OCI-LY3 (cell line): ENCODE results near the gene CAMKK1.

Experiments used
- H2AFZ ChIP-seq: fragments of 200-600, 300-600 bp; shearing (Covaris generic); 2 replicates; pipeline ENCODE4 v1.6.0; 2014; ENCODE audit warnings: antibody characterized with exemption, low read depth, low read length
- H3K27ac ChIP-seq: fragments of 200-600, 300-600 bp; sonication (generic); 2 replicates; pipeline ENCODE4 v1.5.1; 2014; ENCODE audit warnings: mild to moderate bottlenecking, low read length, moderate library complexity, mixed read lengths
- H3K27me3 ChIP-seq: fragments of 200-600, 300-600 bp; sonication (generic); 2 replicates; pipeline ENCODE4 v1.6.1; 2014; ENCODE audit warnings: low read depth, low read length, mixed read lengths
- H3K36me3 ChIP-seq: fragments of 200-600, 300-600 bp; sonication (generic); replicated peaks from 2 replicates; pipeline ENCODE3; 2014; ENCODE audit warnings: low read depth, low read length, mixed read lengths
- H3K4me1 ChIP-seq: fragments of 300-600, 200-600 bp; sonication (generic); 2 replicates; pipeline ENCODE4 v1.6.1; 2014; ENCODE audit warnings: low read length, mixed read lengths
- H3K4me2 ChIP-seq: fragments of 200-600, 300-600 bp; sonication (generic); 2 replicates; pipeline ENCODE4 v1.6.1; 2014; ENCODE audit warnings: low read length, mixed read lengths
- H3K4me3 ChIP-seq: fragments of 300-600, 200-600 bp; sonication (generic); 2 replicates; pipeline ENCODE4 v1.5.1; 2014; ENCODE audit warnings: antibody characterized with exemption, mild to moderate bottlenecking, low read length, moderate library complexity
- H3K79me2 ChIP-seq: fragments of 300-600, 200-600 bp; shearing (Covaris generic); 2 replicates; pipeline ENCODE4 v1.6.1; 2014; ENCODE audit warnings: mild to moderate bottlenecking, low read length, mixed read lengths
- H3K9ac ChIP-seq: fragments of 300-600, 200-600 bp; shearing (Covaris generic); 2 replicates; pipeline ENCODE4 v1.6.0; 2014; ENCODE audit warnings: mild to moderate bottlenecking, low read length, moderate library complexity
- H3K9me3 ChIP-seq: fragments of 200-600, 300-600 bp; shearing (Covaris generic); 2 replicates; pipeline ENCODE4 v1.6.1; 2014; ENCODE audit warnings: low read length, mixed read lengths; ENCODE audit not compliant: insufficient read depth
- H4K20me1 ChIP-seq: fragments of 200-600, 300-600 bp; sonication (generic); 2 replicates; pipeline ENCODE4 v1.6.1; 2016; ENCODE audit warnings: low read length, mixed read lengths; ENCODE audit not compliant: insufficient read depth
- EZH2phosphoT487 ChIP-seq: fragments of 200-600 bp; shearing (Covaris generic); IDR thresholded peaks from 2 replicates; pipeline ENCODE4 v1.6.1; 2018; ENCODE audit warnings: antibody characterized with exemption, mixed run types, low read depth
- TF ChIP-seq, protein P1 (sequence below): fragments of 200-600, 300-600 bp; sonication (generic); IDR thresholded peaks from 2 replicates; pipeline ENCODE4 v1.5.1; 2014; ENCODE audit warnings: antibody characterized with exemption, low read length, low read depth

CAMKK1 gene

GRCh38 chr17:3815122-3815521 is 77.7 kb downstream of the CAMKK1 start:
- Histone ChIP-seq H3K9me3 (no peaks in the 10 kb centered on the region), H3K79me2 (no peaks in the 10 kb centered on the region), H3K4me3 (no peak overlapping the region), H3K4me2 (no peak overlapping the region), H3K36me3 (peaks cover 3% of the 10 kb centered on the region), H3K4me1 (no peaks in the 10 kb centered on the region), H4K20me1 (no peaks in the 10 kb centered on the region), H2AFZ (no peak overlapping the region), H3K27ac (no peak overlapping the region), H3K9ac (no peak overlapping the region), H3K27me3 (no peaks in the 10 kb centered on the region)
- TF ChIP-seq, protein P1, sequence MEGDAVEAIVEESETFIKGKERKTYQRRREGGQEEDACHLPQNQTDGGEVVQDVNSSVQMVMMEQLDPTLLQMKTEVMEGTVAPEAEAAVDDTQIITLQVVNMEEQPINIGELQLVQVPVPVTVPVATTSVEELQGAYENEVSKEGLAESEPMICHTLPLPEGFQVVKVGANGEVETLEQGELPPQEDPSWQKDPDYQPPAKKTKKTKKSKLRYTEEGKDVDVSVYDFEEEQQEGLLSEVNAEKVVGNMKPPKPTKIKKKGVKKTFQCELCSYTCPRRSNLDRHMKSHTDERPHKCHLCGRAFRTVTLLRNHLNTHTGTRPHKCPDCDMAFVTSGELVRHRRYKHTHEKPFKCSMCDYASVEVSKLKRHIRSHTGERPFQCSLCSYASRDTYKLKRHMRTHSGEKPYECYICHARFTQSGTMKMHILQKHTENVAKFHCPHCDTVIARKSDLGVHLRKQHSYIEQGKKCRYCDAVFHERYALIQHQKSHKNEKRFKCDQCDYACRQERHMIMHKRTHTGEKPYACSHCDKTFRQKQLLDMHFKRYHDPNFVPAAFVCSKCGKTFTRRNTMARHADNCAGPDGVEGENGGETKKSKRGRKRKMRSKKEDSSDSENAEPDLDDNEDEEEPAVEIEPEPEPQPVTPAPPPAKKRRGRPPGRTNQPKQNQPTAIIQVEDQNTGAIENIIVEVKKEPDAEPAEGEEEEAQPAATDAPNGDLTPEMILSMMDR: no peak
- no peak for TF ChIP-seq EZH2phosphoT487

DNA sequence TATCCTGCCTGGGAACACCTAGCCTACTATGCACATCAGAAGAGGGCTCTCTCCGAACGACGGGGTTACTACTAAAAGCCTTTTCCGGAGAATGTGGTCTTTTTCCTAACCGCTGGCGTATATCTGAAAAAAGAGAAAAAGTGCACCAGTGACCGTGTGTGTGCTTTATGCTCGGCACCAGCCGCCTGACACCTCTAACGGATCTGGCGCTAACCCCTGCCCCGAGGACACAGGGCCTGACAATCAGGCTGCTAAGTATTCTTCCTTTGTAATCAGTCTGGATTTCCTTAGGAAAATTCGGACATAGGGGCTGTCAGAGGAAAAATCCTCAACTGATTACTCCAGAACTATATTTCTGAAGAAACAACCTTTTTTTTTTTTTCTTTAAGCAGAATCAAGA is 78.5 kb downstream of the CAMKK1 start:
- H2AFZ ChIP-seq: no peak overlapping the region
- H3K27me3 ChIP-seq: no peaks in the 10 kb centered on the region
- no peaks in the 10 kb centered on the region for H3K79me2 ChIP-seq
- no peak overlapping the region for H3K9ac ChIP-seq
- H3K4me2 ChIP-seq: no peak overlapping the region
- no peak overlapping the region for H3K4me3 ChIP-seq
- H3K4me1 ChIP-seq: no peaks in the 10 kb centered on the region
- H4K20me1 ChIP-seq: no peaks in the 10 kb centered on the region
- H3K36me3 ChIP-seq: peaks cover 5% of the 10 kb centered on the region
- H3K9me3 ChIP-seq: no peaks in the 10 kb centered on the region
- no peak overlapping the region for H3K27ac ChIP-seq
- TF ChIP-seq, protein P1: no peak
- TF ChIP-seq EZH2phosphoT487: no peak

GRCh38 chr17:3813171-3813570 is 79.7 kb downstream of the CAMKK1 start:
- Histone ChIP-seq H3K79me2 (no peaks in the 10 kb centered on the region), H3K9ac (no peak overlapping the region), H3K36me3 (peaks cover 5% of the 10 kb centered on the region), H2AFZ (no peak overlapping the region), H3K9me3 (no peaks in the 10 kb centered on the region), H3K4me1 (no peaks in the 10 kb centered on the region), H3K4me2 (no peak overlapping the region), H4K20me1 (no peaks in the 10 kb centered on the region), H3K27ac (no peak overlapping the region), H3K27me3 (no peaks in the 10 kb centered on the region), H3K4me3 (no peak overlapping the region)
- TF ChIP-seq, protein P1: no peak
- no peak for TF ChIP-seq EZH2phosphoT487

DNA sequence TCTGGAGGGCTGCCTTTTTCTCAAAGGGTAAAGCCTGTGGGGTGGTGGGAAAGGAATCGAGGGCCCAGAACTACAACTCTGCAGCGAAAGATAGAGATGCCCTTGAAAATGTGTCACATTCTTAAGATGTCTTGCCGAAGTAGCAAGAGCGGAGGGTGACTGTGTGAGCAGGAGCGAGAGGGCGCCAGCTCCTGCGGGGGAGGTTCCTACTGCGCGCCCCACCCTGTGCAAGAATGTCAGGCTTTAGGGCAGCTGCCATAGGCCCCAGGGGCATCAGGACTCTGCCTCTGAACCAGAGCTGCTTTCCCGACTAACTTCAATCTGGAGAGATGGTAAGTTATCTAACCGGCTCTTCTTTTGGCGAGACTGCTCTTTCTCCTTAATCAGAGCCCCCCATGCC is 80.1 kb downstream of the CAMKK1 start:
- Histone ChIP-seq H3K9ac (no peak overlapping the region), H3K4me3 (no peak overlapping the region)

More for the DNA sequence above, 80.1 kb downstream of the CAMKK1 start:
- H3K36me3 ChIP-seq: peaks cover 5% of the 10 kb centered on the region
- no peaks in the 10 kb centered on the region for H3K79me2 ChIP-seq
- no peaks in the 10 kb centered on the region for H3K27me3 ChIP-seq
- H3K27ac ChIP-seq: no peak overlapping the region
- H3K9me3 ChIP-seq: no peaks in the 10 kb centered on the region
- no peaks in the 10 kb centered on the region for H3K4me1 ChIP-seq
- TF ChIP-seq, protein P1: no peak
- TF ChIP-seq EZH2phosphoT487: no peak
- no peaks in the 10 kb centered on the region for H4K20me1 ChIP-seq
- H2AFZ ChIP-seq: no peak overlapping the region
- H3K4me2 ChIP-seq: no peak overlapping the region
